ENCODE data around the gene HIPK2. TPM values are rescaled to one million over a fixed set of nuclear protein-coding genes. Genes with fewer than 3 reads are reported as not detected.

The HIPK2 gene
- total and polyA plus RNA-seq, 2 experiments from 2014 or later, result 7.3 to 16.9 TPM

- TF ChIP-seq ZNF462 (CRISPR knock-in tag; IDR thresholded peaks at IDR 0.05) (no peak), POLR2AphosphoS5 (IDR thresholded peaks at IDR 0.05; ENCODE audit: low read depth) (no peak), STAT1 (IDR thresholded peaks at IDR 0.05; ENCODE audit: unreplicated experiment) (no peak), CTCF (conservative IDR thresholded peaks at IDR 0.05; ENCODE audit: low read depth in 2 of 2) (no peak)
Observed at GRCh38 chr7:139568346-139568675, 209.5 kb downstream of the HIPK2 start (continued).

- DNase-seq (ENCODE audit: low spot score) (no peak), ATAC-seq (no peak)
- H2AFZ ChIP-seq, result no peak overlapping the region
- H3K27me3 Mint-ChIP-seq (ENCODE audit: insufficient read depth, low read depth, poor library complexity), result peaks cover 2% of the 10 kb centered on the region
- peaks cover 22% of the 10 kb centered on the region for H3K4me1 Mint-ChIP-seq
- no peaks in the 10 kb centered on the region; the same call in 2 of the 3 replicates for H3K9me3 Mint-ChIP-seq
- no peaks in the 10 kb centered on the region for H3F3A ChIP-seq (replicated peaks; ENCODE audit: low read depth)
- H3K79me2 ChIP-seq (replicated peaks; ENCODE audit: insufficient read depth), result no peaks in the 10 kb centered on the region
- no peak overlapping the region for H3K4me3 ChIP-seq
- no peaks in the 10 kb centered on the region for H3K9me2 ChIP-seq (ENCODE audit: insufficient read depth)
- no peaks in the 10 kb centered on the region for H3K36me3 Mint-ChIP-seq (ENCODE audit: low read depth)
- no peak overlapping the region for H3K27ac Mint-ChIP-seq
- H4K20me1 ChIP-seq (replicated peaks; ENCODE audit: insufficient read depth), result no peaks in the 10 kb centered on the region
- no peak overlapping the region for H3K27ac ChIP-seq (ENCODE audit: low read depth)
- H3K27me3 ChIP-seq (ENCODE audit: insufficient read depth), result no peaks in the 10 kb centered on the region
- H3K4me3 Mint-ChIP-seq, result no peak overlapping the region
- H3K4me1 ChIP-seq (ENCODE audit: insufficient read depth), result peaks cover 15% of the 10 kb centered on the region
- no peak overlapping the region for H3K4me2 ChIP-seq
- no peaks in the 10 kb centered on the region for H3K36me3 ChIP-seq (ENCODE audit: insufficient read depth)
- TF ChIP-seq POLR2AphosphoS5 (IDR thresholded peaks at IDR 0.05; ENCODE audit: low read depth), result no peak
- no peak for TF ChIP-seq CREB1 (CRISPR knock-in tag; IDR thresholded peaks at IDR 0.05; ENCODE audit: low read depth)
- TF ChIP-seq ZNF331 (CRISPR knock-in tag; IDR thresholded peaks at IDR 0.05; ENCODE audit: low read depth), result no peak
- no peak for TF ChIP-seq CTCF (conservative IDR thresholded peaks at IDR 0.05; ENCODE audit: low read depth in 2 of 2)
- no peak for TF ChIP-seq EZH2phosphoT487 (IDR thresholded peaks at IDR 0.05; ENCODE audit: unreplicated experiment)
- no peak for TF ChIP-seq JUNB (IDR thresholded peaks at IDR 0.05; ENCODE audit: unreplicated experiment)
- TF ChIP-seq ZNF114 (CRISPR knock-in tag; IDR thresholded peaks at IDR 0.05), result no peak
- TF ChIP-seq REST (IDR thresholded peaks at IDR 0.05; ENCODE audit: unreplicated experiment), result no peak
Observed at GRCh38 chr7:139567647-139568345, 210.0 kb downstream of the HIPK2 start.

Data from GM23338 (cell line).